ENCODE results near the gene PPARG. TPM values are rescaled to one million over a fixed set of nuclear protein-coding genes. Genes with fewer than 3 reads are reported as not detected.

PPARG gene
- total RNA-seq, 2 donors from 2014 or later: 5.4 to 44.2 TPM

DNA sequence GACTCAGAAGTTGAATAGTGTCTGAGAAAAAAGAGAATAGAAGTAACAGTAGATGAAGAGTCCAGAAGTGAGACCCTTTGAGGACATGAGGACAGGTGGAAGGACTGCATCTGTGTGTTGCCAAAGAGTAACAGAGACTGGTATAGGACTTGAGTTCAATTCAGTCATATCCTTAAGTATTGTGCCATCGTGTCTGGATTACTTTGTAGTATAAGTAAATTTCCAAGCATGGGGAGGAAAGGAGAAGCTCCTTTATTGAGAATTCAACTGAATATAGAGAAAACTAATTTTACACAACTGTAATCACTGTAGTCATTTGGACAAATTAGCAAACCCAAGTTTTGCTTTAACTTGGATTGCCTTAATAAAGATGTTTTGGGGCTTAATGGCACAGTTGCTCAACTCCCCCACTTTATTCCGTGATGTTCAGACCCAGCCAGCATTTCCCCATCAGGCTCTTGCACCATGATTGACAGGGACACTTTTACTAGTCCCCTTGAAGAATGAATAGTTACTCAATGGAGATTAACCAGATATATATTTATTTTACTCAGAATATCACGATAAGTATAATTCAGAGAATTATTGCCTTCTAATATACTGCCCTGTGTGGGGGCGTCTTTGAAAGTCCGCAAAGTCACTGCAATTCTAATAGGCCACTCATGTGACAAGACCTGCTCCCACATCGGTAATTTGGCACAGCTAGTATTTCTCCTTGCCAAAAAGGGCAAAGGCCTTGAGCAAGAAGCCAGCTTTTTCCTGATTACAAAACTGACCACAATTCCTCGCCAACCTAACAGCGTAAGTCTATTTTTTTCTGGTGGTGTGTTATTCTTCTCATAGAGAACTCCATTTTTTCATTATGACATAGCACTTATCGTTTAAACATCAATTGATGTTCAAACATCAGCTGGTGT lies 61.3 kb downstream of the PPARG start:
- peak overlapping the region in 1 of 4 donors; percentile 30 for H3K27ac ChIP-seq
- H3K4me1 ChIP-seq: peaks cover 25% of the 10 kb centered on the region
- intact Hi-C loops (cut with DNase I): no loop called here
- ATAC-seq: peak; percentile 88
- no peak overlapping the region for H3K4me3 ChIP-seq
- WGBS, 2 donors: 13 to 20% methylated on average over 9 of the region's 9 CpGs
- peak; percentile 47 to 79 (median 64) for DNase-seq
- no peaks in the 10 kb centered on the region for H3K36me3 ChIP-seq (replicated peaks in 1 of 2; ENCODE audit: insufficient read depth in 1 of 2, low read depth in 2 of 2)
- TF ChIP-seq, protein P1, sequence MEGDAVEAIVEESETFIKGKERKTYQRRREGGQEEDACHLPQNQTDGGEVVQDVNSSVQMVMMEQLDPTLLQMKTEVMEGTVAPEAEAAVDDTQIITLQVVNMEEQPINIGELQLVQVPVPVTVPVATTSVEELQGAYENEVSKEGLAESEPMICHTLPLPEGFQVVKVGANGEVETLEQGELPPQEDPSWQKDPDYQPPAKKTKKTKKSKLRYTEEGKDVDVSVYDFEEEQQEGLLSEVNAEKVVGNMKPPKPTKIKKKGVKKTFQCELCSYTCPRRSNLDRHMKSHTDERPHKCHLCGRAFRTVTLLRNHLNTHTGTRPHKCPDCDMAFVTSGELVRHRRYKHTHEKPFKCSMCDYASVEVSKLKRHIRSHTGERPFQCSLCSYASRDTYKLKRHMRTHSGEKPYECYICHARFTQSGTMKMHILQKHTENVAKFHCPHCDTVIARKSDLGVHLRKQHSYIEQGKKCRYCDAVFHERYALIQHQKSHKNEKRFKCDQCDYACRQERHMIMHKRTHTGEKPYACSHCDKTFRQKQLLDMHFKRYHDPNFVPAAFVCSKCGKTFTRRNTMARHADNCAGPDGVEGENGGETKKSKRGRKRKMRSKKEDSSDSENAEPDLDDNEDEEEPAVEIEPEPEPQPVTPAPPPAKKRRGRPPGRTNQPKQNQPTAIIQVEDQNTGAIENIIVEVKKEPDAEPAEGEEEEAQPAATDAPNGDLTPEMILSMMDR (IDR thresholded peaks at IDR 0.05): no peak
- TF ChIP-seq POLR2A (IDR thresholded peaks at IDR 0.05): no peak
- H3K27me3 ChIP-seq: peaks cover 0 to 3% of the 10 kb centered on the region in 2 donors
- no peaks in the 10 kb centered on the region for H3K9me3 ChIP-seq

DNA sequence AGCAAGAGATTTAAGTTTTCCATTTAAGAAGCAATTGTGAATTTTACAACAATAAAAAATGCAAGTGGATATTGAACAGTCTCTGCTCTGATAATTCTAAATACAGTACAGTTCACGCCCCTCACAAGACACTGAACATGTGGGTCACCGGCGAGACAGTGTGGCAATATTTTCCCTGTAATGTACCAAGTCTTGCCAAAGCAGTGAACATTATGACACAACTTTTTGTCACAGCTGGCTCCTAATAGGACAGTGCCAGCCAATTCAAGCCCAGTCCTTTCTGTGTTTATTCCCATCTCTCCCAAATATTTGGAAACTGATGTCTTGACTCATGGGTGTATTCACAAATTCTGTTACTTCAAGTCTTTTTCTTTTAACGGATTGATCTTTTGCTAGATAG lies 62.3 kb downstream of the PPARG start:
- DNase-seq (peak; percentile 15 to 59 (median 22)), ATAC-seq (peak; percentile 69)
- Histone ChIP-seq H3K36me3 (replicated peaks in 1 of 2; ENCODE audit: insufficient read depth in 1 of 2, low read depth in 2 of 2) (no peaks in the 10 kb centered on the region), H3K9me3 (no peaks in the 10 kb centered on the region), H3K4me1 (peaks cover 25% of the 10 kb centered on the region), H3K27ac (no peak overlapping the region), H3K4me3 (no peak overlapping the region), H3K27me3 (peaks cover 0 to 3% of the 10 kb centered on the region in 2 donors)
- TF ChIP-seq POLR2A (IDR thresholded peaks at IDR 0.05): no peak
- TF ChIP-seq, protein P1 (IDR thresholded peaks at IDR 0.05): no peak
- intact Hi-C loops (cut with DNase I): no loop called here
- WGBS, 2 donors: 34 to 36% methylated on average over 4 of the region's 4 CpGs

DNA sequence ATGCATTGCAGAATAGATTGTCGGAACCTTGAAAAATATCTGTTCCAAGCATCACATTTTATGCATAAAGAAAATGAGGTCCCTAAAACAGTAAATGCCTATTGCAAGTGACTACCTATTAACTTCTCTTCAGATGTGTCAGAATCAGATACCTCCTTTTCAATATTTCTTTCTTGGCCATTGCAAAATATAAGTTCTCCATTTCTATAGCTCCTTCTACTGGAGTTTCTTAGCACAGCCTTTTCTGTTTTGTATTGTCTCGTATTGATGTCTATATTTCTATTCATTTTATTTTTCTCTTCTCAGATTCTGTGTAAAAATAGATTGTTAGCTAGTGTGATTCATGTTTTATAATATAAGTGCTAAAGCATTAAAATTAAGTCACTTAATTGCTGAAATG lies 63.4 kb downstream of the PPARG start:
- WGBS, 2 donors: 86 to 94% methylated on average over 2 of the region's 2 CpGs
- intact Hi-C loops (cut with DNase I): no loop called here

DNA sequence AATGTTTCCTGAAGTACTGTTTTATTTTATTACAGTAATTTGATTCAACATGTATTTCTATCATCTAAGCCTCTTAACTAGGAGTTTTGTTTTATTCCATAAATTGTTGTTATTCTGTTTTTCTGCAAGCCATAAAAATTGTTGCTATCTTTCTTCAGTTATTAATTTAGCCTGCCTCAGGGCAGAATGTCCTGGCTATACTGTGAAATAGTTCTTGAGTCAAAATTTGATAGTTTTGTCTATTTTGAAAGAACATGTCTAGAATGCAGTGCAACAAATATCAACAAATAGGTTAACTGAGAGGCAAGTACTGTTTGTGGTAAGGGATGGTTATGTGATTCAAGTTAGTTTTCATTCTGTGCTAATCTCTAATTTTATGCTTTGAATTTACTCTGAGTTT lies 63.9 kb downstream of the PPARG start:
- Histone ChIP-seq H3K4me1 (peaks cover 25% of the 10 kb centered on the region), H3K27me3 (peaks cover 0 to 3% of the 10 kb centered on the region in 2 donors), H3K4me3 (no peak overlapping the region), H3K9me3 (no peaks in the 10 kb centered on the region), H3K27ac (no peak overlapping the region), H3K36me3 (replicated peaks in 1 of 2; ENCODE audit: insufficient read depth in 1 of 2, low read depth in 2 of 2) (no peaks in the 10 kb centered on the region)
- ATAC-seq (no peak), DNase-seq (no peak)
- no peak for TF ChIP-seq POLR2A (IDR thresholded peaks at IDR 0.05)
- TF ChIP-seq, protein P1 (IDR thresholded peaks at IDR 0.05): no peak
- intact Hi-C loops (cut with DNase I): no loop called here

More for the DNA sequence above, 63.4 kb downstream of the PPARG start:
- Histone ChIP-seq H3K9me3 (no peaks in the 10 kb centered on the region), H3K4me3 (no peak overlapping the region), H3K27me3 (peaks cover 0 to 3% of the 10 kb centered on the region in 2 donors), H3K36me3 (replicated peaks in 1 of 2; ENCODE audit: insufficient read depth in 1 of 2, low read depth in 2 of 2) (no peaks in the 10 kb centered on the region), H3K27ac (no peak overlapping the region), H3K4me1 (peaks cover 25% of the 10 kb centered on the region)
- TF ChIP-seq, protein P1 (IDR thresholded peaks at IDR 0.05): no peak
- TF ChIP-seq POLR2A (IDR thresholded peaks at IDR 0.05): no peak
- no peak for DNase-seq
- ATAC-seq: no peak

Measured in body of pancreas (tissue), 4 donors.